HEK293T (cell line): Measurements from ENCODE around the gene TAF5L.

ENCODE experiments used
- CTCF ChIA-PET: fragments of 350-600 bp; formaldehyde crosslinking; extraction: SDS; loops from one replicate; lab custom pipeline; 2021; ENCODE audit warnings: antibody characterized with exemption, inconsistent platforms; lab: Yijun Ruan, JAX
- POLR2A ChIA-PET: fragments of 350-600 bp; formaldehyde crosslinking; extraction: SDS; loops from one replicate; lab custom pipeline; 2020; ENCODE audit warnings: antibody characterized with exemption, inconsistent platforms; lab: Yijun Ruan, JAX
- DNase-seq: peaks from one replicate; pipeline ENCODE4 v3.0.0; 2012; ENCODE audit warnings: mixed read lengths; ENCODE audit errors: extremely low spot score
- ARNT ChIP-seq: fragments of 450-650 bp; IDR thresholded peaks from 2 replicates; pipeline ENCODE4 v1.6.1; 2017; ENCODE audit warnings: mild to moderate bottlenecking
- BHLHE40 ChIP-seq: fragments of 450-650 bp; IDR thresholded peaks from 2 replicates; pipeline ENCODE4 v1.6.1; 2016; ENCODE audit warnings: mild to moderate bottlenecking, moderate library complexity, borderline replicate concordance
- CTBP1 ChIP-seq: fragments of 450-650 bp; IDR thresholded peaks from 2 replicates; pipeline ENCODE4 v1.6.1; 2016; ENCODE audit warnings: borderline replicate concordance
- ELF4 ChIP-seq: fragments of 450-650 bp; IDR thresholded peaks from 2 replicates; pipeline ENCODE4 v1.6.1; 2017; ENCODE audit warnings: antibody characterized with exemption
- FOXA1 ChIP-seq: fragments of 450-650 bp; IDR thresholded peaks from 2 replicates; pipeline ENCODE4 v1.6.1; 2016; ENCODE audit warnings: mild to moderate bottlenecking
- FOXK2 ChIP-seq: fragments of 450-650 bp; IDR thresholded peaks from 2 replicates; pipeline ENCODE4 v1.6.1; 2016; ENCODE audit warnings: mild to moderate bottlenecking
- FOXM1 ChIP-seq: fragments of 450-650 bp; IDR thresholded peaks from 2 replicates; pipeline ENCODE4 v1.6.1; 2017; ENCODE audit warnings: mild to moderate bottlenecking, borderline replicate concordance
- HDGF ChIP-seq: fragments of 450-650 bp; IDR thresholded peaks from 2 replicates; pipeline ENCODE4 v1.6.1; 2017; ENCODE audit warnings: antibody characterized with exemption, borderline replicate concordance
- L3MBTL2 ChIP-seq: fragments of 450-650 bp; conservative IDR thresholded peaks from 2 replicates; pipeline ENCODE4 v1.6.1; 2016; ENCODE audit warnings: mild to moderate bottlenecking
- LEF1 ChIP-seq: fragments of 450-650 bp; IDR thresholded peaks from 2 replicates; pipeline ENCODE4 v1.6.1; 2017; ENCODE audit warnings: mild to moderate bottlenecking, borderline replicate concordance
- NFRKB ChIP-seq: fragments of 450-650 bp; IDR thresholded peaks from 2 replicates; pipeline ENCODE4 v1.6.1; 2016; ENCODE audit warnings: mild to moderate bottlenecking, moderate library complexity
- PKNOX1 ChIP-seq: fragments of 450-650 bp; IDR thresholded peaks from 2 replicates; pipeline ENCODE4 v1.6.1; 2016
- SP1 ChIP-seq: fragments of 450-650 bp; IDR thresholded peaks from 2 replicates; pipeline ENCODE4 v1.6.1; 2017
- SUZ12 ChIP-seq: fragments of 450-650 bp; IDR thresholded peaks from 2 replicates; pipeline ENCODE4 v1.6.1; 2016; ENCODE audit warnings: mild to moderate bottlenecking
- TARDBP ChIP-seq: fragments of 450-650 bp; IDR thresholded peaks from 2 replicates; pipeline ENCODE4 v1.6.1; 2016
- ZNF384 ChIP-seq: fragments of 450-650 bp; IDR thresholded peaks from 2 replicates; pipeline ENCODE4 v1.6.1; 2016

The TAF5L gene

DNA sequence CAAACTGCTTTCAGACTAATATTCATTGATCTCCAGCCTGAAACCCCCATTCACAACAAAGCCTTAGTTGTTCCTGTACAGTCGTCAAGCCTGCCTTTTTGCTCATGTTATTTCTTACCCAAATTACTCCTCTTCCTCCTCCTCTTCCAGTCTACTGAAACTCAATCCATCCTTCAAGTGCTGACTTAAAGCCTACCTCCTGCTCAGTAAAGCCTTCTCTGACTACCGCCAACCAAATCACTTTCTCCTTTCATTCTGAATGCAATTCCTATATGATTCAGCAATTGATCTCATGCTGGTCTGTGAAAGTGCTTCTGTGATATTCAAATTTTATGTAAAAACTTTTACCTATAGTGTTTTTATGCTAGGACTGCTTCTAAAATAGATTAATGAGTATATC lies 18.6 kb downstream of the TAF5L start:
- no peak for DNase-seq
- ChIA-PET CTCF (no interaction called here), POLR2A (no interaction called here)
- TF ChIP-seq PKNOX1 (no peak), L3MBTL2 (no peak), SUZ12 (no peak), SP1 (no peak), CTBP1 (no peak), FOXM1 (no peak), FOXK2 (no peak), NFRKB (no peak), HDGF (no peak), LEF1 (no peak), BHLHE40 (no peak), ELF4 (no peak), FOXA1 (no peak), ZNF384 (no peak), ARNT (no peak), TARDBP (no peak)

DNA sequence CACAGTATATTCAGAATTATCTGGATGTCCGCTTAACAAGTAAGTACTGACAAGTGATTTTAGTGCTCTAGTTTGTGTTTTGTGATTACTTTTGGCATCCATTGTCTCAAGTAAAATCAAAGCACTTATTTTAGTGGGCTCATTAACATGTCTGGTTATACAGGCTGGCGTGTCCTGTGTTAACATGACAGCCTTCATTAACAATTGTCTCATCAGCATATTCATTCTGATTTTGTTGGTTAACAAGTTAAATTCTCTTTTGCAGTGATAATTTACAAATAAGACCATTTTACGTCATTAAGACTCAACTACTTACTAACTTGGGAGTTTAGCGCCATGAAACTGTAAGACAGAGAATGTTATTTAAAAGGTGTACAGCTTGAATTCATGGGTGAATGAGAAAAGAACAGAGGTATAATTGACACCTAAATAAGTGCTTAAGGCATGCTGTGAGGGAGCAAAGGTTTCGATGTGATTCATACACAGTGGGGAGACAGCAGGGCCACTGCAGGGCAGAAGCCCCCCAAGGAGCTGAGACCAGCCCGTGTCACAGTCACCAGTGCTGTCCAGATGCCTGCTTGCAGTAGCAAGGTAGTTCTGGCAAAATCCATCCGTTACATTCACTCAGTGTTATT lies 22.4 kb downstream of the TAF5L start:
- CTCF ChIA-PET: no interaction called here
- no peak for DNase-seq
- POLR2A ChIA-PET: no interaction called here
- no peak for TF ChIP-seq BHLHE40
- no peak for TF ChIP-seq L3MBTL2
- TF ChIP-seq FOXM1: no peak
- TF ChIP-seq SP1: no peak
- TF ChIP-seq HDGF: no peak
- no peak for TF ChIP-seq TARDBP
- no peak for TF ChIP-seq SUZ12
- no peak for TF ChIP-seq ZNF384
- no peak for TF ChIP-seq LEF1
- TF ChIP-seq ARNT: no peak
- TF ChIP-seq ELF4: no peak
- TF ChIP-seq CTBP1: no peak
- TF ChIP-seq FOXK2: no peak
- TF ChIP-seq PKNOX1: no peak
- no peak for TF ChIP-seq NFRKB
- no peak for TF ChIP-seq FOXA1

GRCh38 chr1:229600229-229600628 lies 25.7 kb downstream of the TAF5L start:
- TF ChIP-seq L3MBTL2: no peak
- no peak for TF ChIP-seq SP1
- TF ChIP-seq LEF1: no peak
- TF ChIP-seq FOXM1: no peak
- TF ChIP-seq BHLHE40: no peak
- TF ChIP-seq ELF4: no peak
- TF ChIP-seq FOXK2: no peak
- no peak for TF ChIP-seq TARDBP
- TF ChIP-seq CTBP1: no peak
- no peak for TF ChIP-seq SUZ12
- no peak for TF ChIP-seq ZNF384
- no peak for TF ChIP-seq PKNOX1
- no peak for TF ChIP-seq NFRKB
- TF ChIP-seq ARNT: no peak
- no peak for TF ChIP-seq HDGF
- CTCF ChIA-PET: no interaction called here
- POLR2A ChIA-PET: interaction anchor here (2.6 kb wide), 1 partner anchor 41 kb away, joined by 8 read pairs; the partner anchor contains the start of gene ABCB10

DNA sequence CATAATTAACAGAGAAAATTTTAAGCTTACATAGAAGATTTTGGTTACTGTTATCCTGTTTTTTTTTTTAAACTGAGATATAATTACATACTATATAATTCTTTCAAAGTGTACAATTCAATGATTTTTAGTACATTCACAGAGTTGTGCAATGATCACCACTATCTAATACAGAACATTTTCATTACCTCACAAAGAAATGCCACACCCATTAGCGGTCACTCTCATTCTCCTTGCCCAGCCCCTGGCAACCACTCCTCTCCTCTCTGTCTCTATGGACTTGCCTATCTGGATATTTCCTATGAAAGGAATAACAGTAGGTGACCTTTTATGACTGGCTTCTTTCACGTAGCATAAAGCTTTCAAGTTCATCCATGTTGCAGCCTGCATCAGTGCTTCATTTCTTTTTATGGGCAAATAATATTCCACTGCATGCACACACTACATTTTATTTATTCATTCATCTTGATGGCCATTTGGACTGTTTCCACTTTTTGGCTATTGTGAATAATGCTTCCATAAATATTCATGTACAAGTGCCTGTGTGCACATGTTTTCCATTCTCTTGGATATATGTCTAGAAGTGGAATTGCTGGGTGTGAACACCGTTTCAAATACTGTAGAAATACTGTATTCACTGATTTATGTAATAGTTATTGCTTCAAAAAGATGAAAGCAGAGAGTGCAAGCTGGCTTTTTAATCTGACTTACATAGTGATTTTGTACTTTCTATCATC lies 26.5 kb downstream of the TAF5L start:
- ChIA-PET POLR2A (interaction anchor here (2.6 kb wide), 1 partner anchor 41 kb away, joined by 8 read pairs; the partner anchor contains the start of gene ABCB10), CTCF (no interaction called here)
- TF ChIP-seq CTBP1 (no peak), ELF4 (no peak), NFRKB (no peak), SUZ12 (no peak), HDGF (no peak), LEF1 (no peak), TARDBP (no peak), ARNT (no peak), FOXM1 (no peak), PKNOX1 (no peak), FOXA1 (no peak), BHLHE40 (no peak), ZNF384 (no peak)
- no peak for DNase-seq

More at GRCh38 chr1:229600229-229600628, 25.7 kb downstream of the TAF5L start:
- DNase-seq: no peak

DNA sequence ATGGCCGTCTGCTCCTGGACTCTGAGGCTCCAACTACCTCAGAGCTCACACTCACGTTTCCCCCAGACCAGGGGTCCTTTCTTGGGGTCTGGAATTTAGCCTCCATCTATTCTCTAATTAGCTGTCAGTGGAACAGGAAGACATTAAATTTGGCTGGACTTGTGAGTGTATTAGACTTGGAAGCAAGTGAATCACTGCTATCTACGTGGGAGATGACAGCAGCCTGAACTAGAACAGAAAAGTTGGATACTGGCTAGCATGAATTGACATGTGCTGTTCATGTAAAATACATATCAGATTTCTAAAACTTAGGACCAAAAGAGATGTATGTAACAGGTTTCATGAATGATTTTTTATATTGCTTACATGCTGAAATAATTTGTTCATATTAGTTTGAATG lies 28.0 kb downstream of the TAF5L start:
- DNase-seq: no peak
- ChIA-PET POLR2A (interaction anchor here (1.7 kb wide), 1 partner anchor 27 kb away, joined by 4 read pairs; no protein-coding TSS in a partner anchor), CTCF (no interaction called here)
- TF ChIP-seq ARNT (no peak), L3MBTL2 (no peak), LEF1 (no peak), TARDBP (no peak), PKNOX1 (no peak), BHLHE40 (no peak), SP1 (no peak), CTBP1 (no peak), FOXK2 (no peak), FOXM1 (no peak), FOXA1 (no peak), ZNF384 (no peak), NFRKB (no peak), ELF4 (no peak)
